GM12865 (cell line): ENCODE results near the gene HAUS5.

Experiments used
- DNase-seq: peaks from one replicate; pipeline ENCODE4 v3.0.0; 2010; ENCODE audit warnings: low read depth
- H3K4me3 ChIP-seq: 2 replicates; pipeline ENCODE4 v1.5.1; 2011; ENCODE audit warnings: mild to moderate bottlenecking, low read depth, low read length, control low read depth
- CTCF ChIP-seq: IDR thresholded peaks from 2 replicates; pipeline ENCODE4 v1.5.1; 2011; ENCODE audit warnings: low read length, control low read depth, low read depth, inconsistent platforms; ENCODE audit not compliant: insufficient read depth; ENCODE audit errors: missing control alignments

The HAUS5 gene

GRCh38 chr19:35612559-35613321 lies at the start of gene HAUS5:
HAUS5 (plus strand) TSS chr19:35612735; CDS start chr19:35612795, 60 bp downstream.
- TF ChIP-seq CTCF: no peak
- H3K4me3 ChIP-seq: peak within 1 kb of the TSS; percentile 84
- DNase-seq: peak; percentile 97

GRCh38 chr19:35562776-35563175 lies 49.8 kb upstream of the HAUS5 start:
- DNase-seq: no peak
- TF ChIP-seq CTCF: no peak

GRCh38 chr19:35563207-35563829 lies 49.2 kb upstream of the HAUS5 start, which contains the start of gene ATP4A:
ATP4A (minus strand) TSS chr19:35563658; CDS start chr19:35563629, 29 bp downstream.
- no peak within 1 kb of the TSS for H3K4me3 ChIP-seq
- no peak for TF ChIP-seq CTCF
- DNase-seq: no peak

More at GRCh38 chr19:35562776-35563175, 49.8 kb upstream of the HAUS5 start:
- no peak overlapping the region for H3K4me3 ChIP-seq

- no peak for TF ChIP-seq CTCF
- no peak overlapping the region for H3K4me3 ChIP-seq
- no peak for DNase-seq
Observed at GRCh38 chr19:35565016-35565856, 47.3 kb upstream of the HAUS5 start.

GRCh38 chr19:35566738-35567137 lies 45.8 kb upstream of the HAUS5 start:
- no peak for TF ChIP-seq CTCF
- DNase-seq: no peak
- no peak overlapping the region for H3K4me3 ChIP-seq

- no peak overlapping the region for H3K4me3 ChIP-seq
- DNase-seq: no peak
- TF ChIP-seq CTCF: no peak
Observed at GRCh38 chr19:35569281-35569781, 43.2 kb upstream of the HAUS5 start.
